Left ventricle myocardium inferior (tissue), 1 donor: ENCODE measurements around the gene WDR55. TPM values are rescaled to one million over a fixed set of nuclear protein-coding genes. Genes with fewer than 3 reads are reported as not detected.
"Not testable (repeated sequence)": the region's sequence is repeated elsewhere in the genome, so short reads cannot be mapped to it uniquely, and the experiment has no call there.

Experiments used
- DNase-seq: peaks from one replicate; pipeline ENCODE4 v3.0.0-alpha.2; 2020
- H3K27ac ChIP-seq: fragments of 200-600 bp; replicated peaks from 2 replicates; pipeline ENCODE4 v1.8.0; 2021
- H3K27me3 ChIP-seq: fragments of 200-600 bp; 2 replicates; pipeline ENCODE4 v1.8.0; 2021; ENCODE audit warnings: low read depth
- H3K36me3 ChIP-seq: fragments of 200-600 bp; 2 replicates; pipeline ENCODE4 v1.8.0; 2021
- H3K4me1 ChIP-seq: fragments of 200-600 bp; 2 replicates; pipeline ENCODE4 v1.8.0; 2021
- H3K4me3 ChIP-seq: fragments of 200-600 bp; 2 replicates; pipeline ENCODE4 v1.8.0; 2021; ENCODE audit warnings: mild to moderate bottlenecking, moderate library complexity
- H3K9me3 ChIP-seq: fragments of 200-600 bp; replicated peaks from 2 replicates; pipeline ENCODE4 v1.8.0; 2021
- intact Hi-C: fragments of 100-400 bp; cut with micrococcal nuclease; formaldehyde crosslinking; loops from one replicate; pipeline ENCODE4 v1.11.0; 2022
- total RNA-seq: library from RNA; stranded (reverse); fragmentation: NEBNext Ultra II Directional; extraction: Animal tissue kit (Norgen Biotek cat#: 25700); gene quantifications from one replicate; pipeline ENCODE4 v1.2.1, GENCODE V29; 2021
- TF ChIP-seq, protein P1 (sequence below): fragments of 200-600 bp; IDR thresholded peaks from 2 replicates; pipeline ENCODE4 v1.8.0; 2021; ENCODE audit warnings: antibody characterized with exemption, mild to moderate bottlenecking, borderline replicate concordance
- donor health status: DM: no; HTN: yes; CAD: no; lungs with severe emphysema.

Gene WDR55
- total RNA-seq, 1 donor from 2014 or later, result 11.4 TPM

DNA sequence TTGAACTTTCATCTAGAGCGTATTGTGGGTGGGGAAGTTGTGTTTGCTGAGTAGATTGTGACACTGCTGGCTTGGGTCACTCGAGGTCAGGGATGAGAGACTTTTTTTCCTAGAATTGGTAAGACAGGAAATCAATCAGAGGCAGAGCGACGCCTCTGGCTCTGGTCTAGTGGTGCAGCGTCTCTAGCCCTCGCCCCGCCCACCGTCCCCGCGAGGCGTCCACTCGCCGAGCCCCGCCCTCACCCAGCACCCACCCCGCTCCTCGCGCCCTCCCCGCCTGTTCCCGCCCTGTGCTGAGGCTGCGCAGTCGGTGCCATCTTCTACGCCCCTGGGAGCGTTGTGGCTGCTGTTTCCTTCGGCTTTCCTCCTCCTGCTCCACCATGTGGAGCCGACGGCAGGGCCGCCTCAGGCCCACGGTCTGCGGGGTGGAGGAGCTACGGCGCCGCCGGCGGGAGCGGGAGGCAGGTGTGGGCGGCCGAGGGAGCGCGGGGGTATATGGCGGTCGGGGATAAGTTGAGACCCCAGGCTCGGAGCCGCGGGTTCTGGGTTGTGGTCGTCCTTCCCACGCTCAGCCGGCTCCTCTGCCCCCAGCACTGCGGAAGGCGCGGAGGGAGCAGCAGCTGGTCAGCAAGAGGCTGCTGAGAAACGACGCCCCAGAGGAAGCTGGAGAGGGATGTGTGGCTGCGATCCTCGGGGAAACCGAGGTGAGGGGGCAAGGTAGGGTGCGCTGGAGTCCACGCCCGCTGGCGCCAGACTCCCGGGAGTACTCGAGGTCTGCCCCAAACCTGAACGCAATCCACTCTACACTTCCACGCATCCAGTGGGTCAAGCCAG is 25.3 kb upstream of the WDR55 start, which contains the start of gene TMCO6:
Gene TMCO6, plus strand, starts transcription at position 304 of the 834 bp plus-strand sequence. Its CDS starts 77 bp downstream, at position 381.
- H3K27ac ChIP-seq, result peak within 1 kb of the TSS; percentile 93
- peaks cover 30% of the 10 kb centered on the region for H3K36me3 ChIP-seq
- no peaks in the 10 kb centered on the region for H3K9me3 ChIP-seq
- peaks cover 39% of the 10 kb centered on the region for H3K4me1 ChIP-seq
- TF ChIP-seq, protein P1, sequence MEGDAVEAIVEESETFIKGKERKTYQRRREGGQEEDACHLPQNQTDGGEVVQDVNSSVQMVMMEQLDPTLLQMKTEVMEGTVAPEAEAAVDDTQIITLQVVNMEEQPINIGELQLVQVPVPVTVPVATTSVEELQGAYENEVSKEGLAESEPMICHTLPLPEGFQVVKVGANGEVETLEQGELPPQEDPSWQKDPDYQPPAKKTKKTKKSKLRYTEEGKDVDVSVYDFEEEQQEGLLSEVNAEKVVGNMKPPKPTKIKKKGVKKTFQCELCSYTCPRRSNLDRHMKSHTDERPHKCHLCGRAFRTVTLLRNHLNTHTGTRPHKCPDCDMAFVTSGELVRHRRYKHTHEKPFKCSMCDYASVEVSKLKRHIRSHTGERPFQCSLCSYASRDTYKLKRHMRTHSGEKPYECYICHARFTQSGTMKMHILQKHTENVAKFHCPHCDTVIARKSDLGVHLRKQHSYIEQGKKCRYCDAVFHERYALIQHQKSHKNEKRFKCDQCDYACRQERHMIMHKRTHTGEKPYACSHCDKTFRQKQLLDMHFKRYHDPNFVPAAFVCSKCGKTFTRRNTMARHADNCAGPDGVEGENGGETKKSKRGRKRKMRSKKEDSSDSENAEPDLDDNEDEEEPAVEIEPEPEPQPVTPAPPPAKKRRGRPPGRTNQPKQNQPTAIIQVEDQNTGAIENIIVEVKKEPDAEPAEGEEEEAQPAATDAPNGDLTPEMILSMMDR, result peak; percentile 79
- peak; percentile 99 for DNase-seq
- no peaks in the 10 kb centered on the region for H3K27me3 ChIP-seq
- peak within 1 kb of the TSS; percentile 85 for H3K4me3 ChIP-seq
- intact Hi-C loops, result no loop called here

DNA sequence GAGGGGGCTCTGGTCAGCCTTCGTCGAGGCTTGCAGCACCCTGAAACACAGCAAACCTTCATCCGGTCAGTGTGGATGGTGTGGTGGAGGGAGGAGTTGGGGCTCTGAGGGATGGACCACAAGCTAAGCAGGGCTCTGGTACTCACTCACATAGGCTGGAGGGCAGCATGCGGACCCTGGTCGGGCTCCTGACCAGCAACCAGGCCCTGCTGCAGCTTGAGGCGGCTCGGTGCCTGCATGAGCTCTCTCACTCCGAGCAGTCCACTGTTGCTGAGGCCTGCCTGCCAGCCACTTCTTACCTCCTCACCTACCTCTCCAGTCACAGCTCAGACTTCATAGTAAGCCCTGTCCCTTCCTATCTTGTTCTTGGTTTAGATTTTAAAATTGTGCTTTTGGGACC is 23.0 kb upstream of the WDR55 start:
- Histone ChIP-seq H3K36me3 (peaks cover 44% of the 10 kb centered on the region), H3K4me1 (peaks cover 61% of the 10 kb centered on the region), H3K27ac (no peak overlapping the region), H3K4me3 (no peak overlapping the region), H3K9me3 (no peaks in the 10 kb centered on the region), H3K27me3 (no peaks in the 10 kb centered on the region)
- intact Hi-C loops, result loop anchor here (10.0 kb wide), 1 partner anchor 97 kb away; the partner anchor contains the start of gene EIF4EBP3
- TF ChIP-seq, protein P1, result no peak
- no peak for DNase-seq

DNA sequence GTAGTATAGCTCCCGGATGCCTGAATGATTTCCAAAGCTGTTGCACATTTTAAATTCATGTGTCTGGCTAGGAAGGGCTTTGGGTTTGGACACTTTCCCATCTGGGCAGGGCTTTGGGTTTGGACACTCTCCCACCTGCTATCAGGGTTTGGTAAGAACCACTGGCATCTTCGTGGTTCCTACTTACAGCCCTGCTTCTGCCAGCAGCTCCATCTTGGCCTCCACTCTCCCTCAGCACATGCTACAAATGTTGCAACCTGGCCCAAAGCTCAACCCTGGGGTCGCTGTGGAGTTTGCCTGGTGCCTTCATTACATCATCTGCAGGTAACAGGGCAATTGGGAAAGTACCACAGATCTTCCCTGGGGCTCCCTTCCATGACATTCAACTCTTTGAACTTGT is 22.0 kb upstream of the WDR55 start:
- Histone ChIP-seq H3K36me3 (peaks cover 44% of the 10 kb centered on the region), H3K4me3 (no peak overlapping the region), H3K27ac (no peak overlapping the region), H3K9me3 (no peaks in the 10 kb centered on the region), H3K27me3 (no peaks in the 10 kb centered on the region), H3K4me1 (peaks cover 68% of the 10 kb centered on the region)
- TF ChIP-seq, protein P1, result no peak
- DNase-seq, result no peak
- intact Hi-C loops, result loop anchor here (10.0 kb wide), 1 partner anchor 98 kb away; the partner anchor contains the start of gene EIF4EBP3

DNA sequence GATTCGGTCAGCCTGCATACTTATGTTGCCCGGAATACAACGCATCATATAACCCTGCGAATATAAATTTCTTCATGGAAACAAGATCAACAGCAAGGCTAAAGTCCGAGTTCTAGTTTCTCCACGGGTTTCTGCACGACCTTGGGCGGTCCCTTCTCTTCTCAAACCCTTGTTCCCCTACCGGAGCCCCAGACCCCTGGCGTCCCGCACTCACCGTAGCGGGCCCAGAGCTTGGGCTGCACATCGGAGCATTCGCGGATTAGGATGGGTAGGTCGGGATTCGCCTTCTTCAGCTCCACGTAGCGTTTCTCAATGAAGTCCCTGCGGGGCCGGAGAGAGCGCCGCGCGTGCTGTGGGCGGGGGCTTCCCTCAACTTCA is 17.7 kb upstream of the WDR55 start:
- H3K9me3 ChIP-seq, result no peaks in the 10 kb centered on the region
- no peak for DNase-seq
- intact Hi-C loops, result loop anchor here (10.0 kb wide), 1 partner anchor 102 kb away; the partner anchor contains the start of gene EIF4EBP3
- TF ChIP-seq, protein P1, result no peak
- H3K27ac ChIP-seq, result peak overlapping the region; percentile 90
- H3K36me3 ChIP-seq, result peaks cover 71% of the 10 kb centered on the region
- peaks cover 64% of the 10 kb centered on the region for H3K4me1 ChIP-seq
- H3K4me3 ChIP-seq, result peak overlapping the region; percentile 87
- H3K27me3 ChIP-seq, result no peaks in the 10 kb centered on the region

DNA sequence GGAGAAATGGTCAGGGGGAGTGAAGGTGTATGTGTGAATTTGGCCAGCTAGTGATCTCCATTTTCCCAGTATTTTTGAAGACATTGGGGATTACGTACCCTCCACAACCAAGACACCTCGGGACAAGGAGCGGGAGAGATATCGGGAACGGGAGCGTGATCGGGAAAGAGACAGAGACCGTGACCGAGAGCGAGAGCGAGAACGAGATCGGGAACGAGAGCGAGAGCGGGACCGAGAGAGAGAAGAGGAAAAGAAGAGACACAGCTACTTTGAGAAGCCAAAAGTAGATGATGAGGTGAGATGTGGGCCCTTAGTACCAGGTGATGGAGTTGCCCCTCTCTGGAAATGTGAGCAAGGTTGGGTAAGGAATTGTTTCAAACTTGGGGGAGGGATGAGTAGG is 5.8 kb upstream of the WDR55 start:
- no peak overlapping the region for H3K4me3 ChIP-seq

DNA sequence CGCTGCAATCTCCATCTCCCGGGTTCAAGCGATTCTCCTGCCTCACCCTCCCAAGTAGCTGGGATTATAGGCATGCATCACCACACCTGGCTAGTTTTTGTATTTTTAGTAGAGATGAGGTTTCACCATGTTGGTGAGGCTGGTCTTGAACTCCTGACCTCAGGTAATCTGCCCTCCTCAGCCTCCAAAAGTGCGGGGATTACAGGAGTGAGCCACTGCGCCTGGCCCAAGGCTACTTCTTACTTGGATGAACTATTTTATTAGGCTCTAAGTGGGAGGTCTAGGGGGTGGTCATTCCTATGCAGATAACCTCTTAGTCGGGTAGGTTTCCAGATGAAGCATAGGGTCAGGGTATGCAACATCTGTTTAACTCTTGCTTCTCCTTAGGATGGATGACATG is 4.3 kb upstream of the WDR55 start:
- H3K9me3 ChIP-seq, H3K27ac ChIP-seq, DNase-seq, H3K4me3 ChIP-seq, H3K27me3 ChIP-seq, intact Hi-C loops: not testable (repeated sequence)
- Histone ChIP-seq H3K4me1 (peaks cover 17% of the 10 kb centered on the region), H3K36me3 (peaks cover 78% of the 10 kb centered on the region)

More for the DNA sequence above, 5.8 kb upstream of the WDR55 start:
- Histone ChIP-seq H3K36me3 (peaks cover 93% of the 10 kb centered on the region), H3K27ac (no peak overlapping the region), H3K27me3 (no peaks in the 10 kb centered on the region), H3K9me3 (no peaks in the 10 kb centered on the region), H3K4me1 (peaks cover 5% of the 10 kb centered on the region)
- TF ChIP-seq, protein P1, result no peak
- DNase-seq, result no peak
- intact Hi-C loops, result no loop called here
